IMR-90 (cell line): ENCODE measurements around the gene OR51B6. TPM values are rescaled to one million over a fixed set of nuclear protein-coding genes. Genes with fewer than 3 reads are reported as not detected.

Experiments
- ATAC-seq: fragments of 200-7000 bp; cut with Tn5 transposase; 2 replicates; pipeline ENCODE4 v1.9.1; 2020; ENCODE audit warnings: low read depth, mild to moderate bottlenecking, moderate library complexity
- BruUV-seq: library from RNA; stranded (reverse); fragments of 400-500 nt; replicated peaks from 2 replicates; lab custom pipeline; 2021; lab: Mats Ljungman, UMichigan
- CTCF ChIA-PET: fragments of 300-600 bp; formaldehyde crosslinking; extraction: SDS; loops from one replicate; lab custom pipeline; 2021; ENCODE audit warnings: antibody characterized with exemption; lab: Yijun Ruan, JAX
- POLR2A ChIA-PET: fragments of 300-600 bp; sonication (Branson Sonifier 250); formaldehyde crosslinking; loops from one replicate; lab custom pipeline; 2022; ENCODE audit warnings: antibody characterized with exemption; ENCODE audit not compliant: unreplicated experiment; lab: Charles Lee
- DNase-seq: peaks from one replicate; pipeline ENCODE4 v3.0.0; 2013
- H2AFZ ChIP-seq: replicated peaks from 2 replicates; pipeline ENCODE3; 2013; ENCODE audit warnings: low read length, mild to moderate bottlenecking; ENCODE audit not compliant: poor library complexity
- H2AK5ac ChIP-seq: 2 replicates; pipeline ENCODE4 v1.6.1; 2013; ENCODE audit warnings: low read depth, low read length, inconsistent platforms
- H2AK9ac ChIP-seq: replicated peaks from 2 replicates; pipeline ENCODE3; 2013; ENCODE audit warnings: mild to moderate bottlenecking, low read depth, low read length, moderate library complexity; ENCODE audit not compliant: poor library complexity
- H2BK120ac ChIP-seq: 2 replicates; pipeline ENCODE4 v1.6.1; 2013; ENCODE audit warnings: low read depth, low read length, inconsistent platforms
- H2BK15ac ChIP-seq: 3 replicates; pipeline ENCODE4 v1.6.1; 2013; ENCODE audit warnings: low read depth, low read length, inconsistent platforms
- H2BK20ac ChIP-seq: 2 replicates; pipeline ENCODE4 v1.6.1; 2013; ENCODE audit warnings: low read depth, mild to moderate bottlenecking, inconsistent platforms, low read length, moderate library complexity
- H2BK5ac ChIP-seq: 2 replicates; pipeline ENCODE4 v1.6.1; 2013; ENCODE audit warnings: mild to moderate bottlenecking, low read depth, low read length, inconsistent platforms; ENCODE audit not compliant: poor library complexity, severe bottlenecking
- H3K14ac ChIP-seq: replicated peaks from 2 replicates; pipeline ENCODE4 v1.6.1; 2013; ENCODE audit warnings: low read depth, low read length, inconsistent platforms
- H3K18ac ChIP-seq: 2 replicates; pipeline ENCODE4 v1.6.1; 2013; ENCODE audit warnings: low read depth, low read length, control low read depth
- H3K23ac ChIP-seq: 2 replicates; pipeline ENCODE4 v1.6.1; 2013; ENCODE audit warnings: low read depth, low read length, inconsistent platforms
- H3K27ac ChIP-seq: 2 replicates; pipeline ENCODE4 v1.5.1; 2013; ENCODE audit warnings: mild to moderate bottlenecking, control low read depth, low read length; ENCODE audit not compliant: insufficient read depth
- H3K27me3 ChIP-seq: 2 replicates; pipeline ENCODE4 v1.6.1; 2013; ENCODE audit warnings: low read length; ENCODE audit not compliant: control insufficient read depth, insufficient read depth
- H3K36me3 ChIP-seq: 2 replicates; pipeline ENCODE4 v1.6.1; 2013; ENCODE audit warnings: low read length, mixed read lengths; ENCODE audit not compliant: control insufficient read depth, insufficient read depth
- H3K4ac ChIP-seq: 2 replicates; pipeline ENCODE4 v1.6.1; 2013; ENCODE audit warnings: low read depth, low read length, inconsistent platforms
- H3K4me1 ChIP-seq: 2 replicates; pipeline ENCODE4 v1.6.1; 2013; ENCODE audit warnings: low read length, mixed read lengths; ENCODE audit not compliant: control insufficient read depth, insufficient read depth
- H3K4me2 ChIP-seq: 2 replicates; pipeline ENCODE4 v1.6.1; 2013; ENCODE audit warnings: low read depth, mild to moderate bottlenecking, control low read depth, low read length, moderate library complexity
- H3K4me3 ChIP-seq: 2 replicates; pipeline ENCODE4 v1.5.1; 2013; ENCODE audit warnings: low read depth, mild to moderate bottlenecking, control low read depth, low read length, moderate library complexity; ENCODE audit not compliant: insufficient read depth
- H3K56ac ChIP-seq: 2 replicates; pipeline ENCODE4 v1.6.1; 2013; ENCODE audit warnings: low read length, inconsistent platforms; ENCODE audit not compliant: insufficient read depth; ENCODE audit errors: extremely low read depth
- H3K79me1 ChIP-seq, 2 experiments: 2 replicates each; pipeline ENCODE4 v1.6.1; 2013; ENCODE audit warnings: low read length in 2 of 2, inconsistent platforms in 1 of 2, low read depth in 1 of 2
- H3K9ac ChIP-seq: 2 replicates; pipeline ENCODE4 v1.6.1; 2013; ENCODE audit warnings: low read depth, low read length, control low read depth
- H3K9me1 ChIP-seq: 2 replicates; pipeline ENCODE4 v1.6.1; 2013; ENCODE audit warnings: low read length, inconsistent platforms; ENCODE audit not compliant: insufficient read depth
- H3K9me3 ChIP-seq: 2 replicates; pipeline ENCODE4 v1.6.1; 2013; ENCODE audit warnings: low read length; ENCODE audit not compliant: control insufficient read depth, insufficient read depth
- H4K20me1 ChIP-seq: 2 replicates; pipeline ENCODE4 v1.6.1; 2013; ENCODE audit warnings: low read length, inconsistent platforms; ENCODE audit not compliant: insufficient read depth
- H4K5ac ChIP-seq: 2 replicates; pipeline ENCODE4 v1.6.1; 2013; ENCODE audit warnings: mild to moderate bottlenecking, low read depth, low read length, control low read depth
- H4K8ac ChIP-seq, 2 experiments: 2 replicates each; pipeline ENCODE4 v1.6.1; 2013; ENCODE audit warnings: low read depth in 2 of 2, low read length in 2 of 2, control low read depth in 1 of 2, inconsistent platforms in 1 of 2
- H4K91ac ChIP-seq: 2 replicates; pipeline ENCODE4 v1.6.1; 2013; ENCODE audit warnings: low read depth, low read length, inconsistent platforms; ENCODE audit not compliant: insufficient read depth
- CEBPB ChIP-seq: IDR thresholded peaks from 2 replicates; pipeline ENCODE4 v1.6.1; 2012; ENCODE audit warnings: low read depth, low read length, improper control_type of control experiment
- CHD1 ChIP-seq: IDR thresholded peaks from 2 replicates; pipeline ENCODE4 v1.6.1; 2012; ENCODE audit warnings: low read depth, low read length, improper control_type of control experiment
- CTCF ChIP-seq: conservative IDR thresholded peaks from 2 replicates; pipeline ENCODE4 v1.5.1; 2012; ENCODE audit warnings: mild to moderate bottlenecking, low read depth, low read length, improper control_type of control experiment
- ELK1 ChIP-seq: fragments of 150-350 bp; IDR thresholded peaks from 2 replicates; pipeline ENCODE4 v1.6.1; 2016; ENCODE audit warnings: low read depth, mild to moderate bottlenecking, low read length, moderate library complexity, borderline replicate concordance
- FOS ChIP-seq: fragments of 150-350 bp; IDR thresholded peaks from 2 replicates; pipeline ENCODE4 v1.6.1; 2016; ENCODE audit warnings: low read depth, low read length
- MAFK ChIP-seq: IDR thresholded peaks from 2 replicates; pipeline ENCODE4 v1.6.1; 2012; ENCODE audit warnings: low read depth, low read length, improper control_type of control experiment
- MAZ ChIP-seq: IDR thresholded peaks from 2 replicates; pipeline ENCODE4 v1.6.1; 2012; ENCODE audit warnings: low read depth, mild to moderate bottlenecking, low read length, improper control_type of control experiment, moderate library complexity, borderline replicate concordance
- MXI1 ChIP-seq: IDR thresholded peaks from 2 replicates; pipeline ENCODE4 v1.6.1; 2012; ENCODE audit warnings: low read depth, mild to moderate bottlenecking, low read length, moderate library complexity, borderline replicate concordance
- NFE2L2 ChIP-seq: fragments of 150-350 bp; IDR thresholded peaks from 2 replicates; pipeline ENCODE4 v1.6.1; 2016; ENCODE audit warnings: low read depth, mild to moderate bottlenecking, low read length
- POLR2A ChIP-seq: IDR thresholded peaks from 2 replicates; pipeline ENCODE4 v1.6.1; 2012; ENCODE audit warnings: mild to moderate bottlenecking, low read depth, low read length
- RAD21 ChIP-seq: IDR thresholded peaks from 2 replicates; pipeline ENCODE4 v1.6.1; 2012; ENCODE audit warnings: low read length, improper control_type of control experiment
- RCOR1 ChIP-seq: IDR thresholded peaks from 2 replicates; pipeline ENCODE4 v1.6.1; 2012; ENCODE audit warnings: mild to moderate bottlenecking, low read length, improper control_type of control experiment; ENCODE audit not compliant: insufficient replicate concordance
- RFX5 ChIP-seq: IDR thresholded peaks from 2 replicates; pipeline ENCODE4 v1.8.0; 2012; ENCODE audit warnings: low read depth, mild to moderate bottlenecking, low read length, moderate library complexity
- SMC3 ChIP-seq: fragments of 150-350 bp; IDR thresholded peaks from 2 replicates; pipeline ENCODE4 v1.6.1; 2016; ENCODE audit warnings: low read depth, mild to moderate bottlenecking, antibody characterized with exemption, low read length, moderate library complexity
- USF2 ChIP-seq: fragments of 150-350 bp; IDR thresholded peaks from 2 replicates; pipeline ENCODE4 v1.6.1; 2017; ENCODE audit warnings: mild to moderate bottlenecking, antibody characterized with exemption, low read length, low read depth
- WGBS, 2 experiments: methylation state at CpG; one replicate each; pipeline versions ENCODE4 v1.1.5 to v1.1.7; 2013; ENCODE audit warnings: missing lambda C conversion rate in 2 of 2; ENCODE audit not compliant: insufficient read length in 1 of 2; ENCODE audit errors: extremely low coverage in 2 of 2; 5-methylcytosine and 5-hydroxymethylcytosine counted together
- dilution Hi-C: fragments of 300-500 bp; cut with HindIII; formaldehyde crosslinking; loops from one replicate; pipeline ENCODE4 v1.14.3; 2018; ENCODE audit warnings: low sequenced_read_pairs; ENCODE audit not compliant: unreplicated experiment
- in situ Hi-C: fragments of 300-500 bp; cut with MboI; formaldehyde crosslinking; loops from 3 replicates; pipeline ENCODE4 v1.14.3; 2019; ENCODE audit warnings: low sequenced_read_pairs, inconsistent platforms, mixed read lengths
- intact Hi-C: fragments of 100-400 bp; cut with micrococcal nuclease; formaldehyde crosslinking; loops from 2 replicates; pipeline ENCODE4 v1.10.0; 2022
- polyA plus RNA-seq, 3 experiments: library from polyadenylated mRNA; depleted of rRNA; stranded (reverse); fragments of >200 nt; gene quantifications; 2 replicates each; pipeline ENCODE4 v1.2.3, GENCODE V29; 2012; ENCODE audit warnings: low replicate concordance in 1 of 3
- total RNA-seq: library from RNA; depleted of rRNA; stranded (reverse); fragments of >200 nt; gene quantifications from 2 replicates; pipeline ENCODE4 v1.2.3, GENCODE V29; 2012

OR51B6 gene
- total and polyA plus RNA-seq, 2 of the 4 experiments (the other 2 are of a cell fraction), result not detected

- H2BK20ac ChIP-seq, result peak overlapping the region; percentile 99
- peak overlapping the region; percentile 74 to 97 for H4K8ac ChIP-seq
- H3K9me1 ChIP-seq, result peaks cover 14% of the 10 kb centered on the region
- ATAC-seq (0 out of 2 replicates have a peak, but pooled peaks have one; percentile 3), DNase-seq (peak; percentile 71)
- BruUV-seq, result no TSS peak
- peak overlapping the region; percentile 70; the same call in 1 of the 2 replicates for H3K23ac ChIP-seq
- intact Hi-C loops, result loop anchor here (10.0 kb wide), 1 partner anchor 323 kb away; the partner anchor contains the start of genes TRIM22 and TRIM5
- ChIA-PET CTCF (interaction anchor here (1.0 kb wide), 1 partner anchor 164 kb away, joined by 3 read pairs; no protein-coding TSS in a partner anchor), POLR2A (no interaction called here)
- peak overlapping the region; percentile 97 for H4K91ac ChIP-seq
- H3K4me3 ChIP-seq, result no peak overlapping the region
- H3K14ac ChIP-seq, result peak overlapping the region; percentile 94
- no peak for TF ChIP-seq POLR2A
- no peak for TF ChIP-seq SMC3
- no peak for TF ChIP-seq CEBPB
- TF ChIP-seq ELK1, result no peak
- no peak for TF ChIP-seq MXI1
- no peak for TF ChIP-seq NFE2L2
- no peak for TF ChIP-seq CHD1
- no peak for TF ChIP-seq CTCF
- no peak for TF ChIP-seq RFX5
- TF ChIP-seq RCOR1, result no peak
- no peak for TF ChIP-seq USF2
- no peak for TF ChIP-seq FOS
- no peak for TF ChIP-seq MAFK
- no peak for TF ChIP-seq RAD21
- TF ChIP-seq MAZ, result no peak
- peak overlapping the region; percentile 94 for H2BK15ac ChIP-seq
- no peaks in the 10 kb centered on the region for H3K36me3 ChIP-seq
- H3K4me1 ChIP-seq, result peaks cover 21% of the 10 kb centered on the region
- no peaks in the 10 kb centered on the region for H3K9me3 ChIP-seq
- H4K5ac ChIP-seq, result peak overlapping the region; percentile 99
- peaks cover 0 to 14% of the 10 kb centered on the region in 2 experiments; a peak in 2 of 4 replicates for H3K79me1 ChIP-seq
- H2AFZ ChIP-seq, result no peak overlapping the region
- H3K18ac ChIP-seq, result peak overlapping the region; percentile 100
- peak overlapping the region; percentile 95 for H2AK5ac ChIP-seq
- peak overlapping the region; percentile 55 for H2AK9ac ChIP-seq
- H3K4ac ChIP-seq, result peak overlapping the region; percentile 96
- dilution Hi-C loops, result no loop called here
- no peak overlapping the region for H3K9ac ChIP-seq
- H3K27me3 ChIP-seq, result no peaks in the 10 kb centered on the region
- peak overlapping the region; percentile 98 for H2BK5ac ChIP-seq
- H2BK120ac ChIP-seq, result peak overlapping the region; percentile 100
- H4K20me1 ChIP-seq, result no peaks in the 10 kb centered on the region
- no peak overlapping the region for H3K4me2 ChIP-seq
- WGBS, 2 experiments, result 67% methylated on average over 1 of the region's 3 CpGs; no CpG with 5 or more reads in 1 of the 2 experiments
- in situ Hi-C loops, result loop anchor here (10.0 kb wide), 1 partner anchor 77 kb away; no protein-coding TSS in a partner anchor
- H3K56ac ChIP-seq, result peak overlapping the region; percentile 92
- H3K27ac ChIP-seq, result peak overlapping the region; percentile 85
These were observed 10.8 kb downstream of the OR51B6 start for GRCh38 chr11:5362017-5362625.
